PC-3 (cell line): ENCODE data around the gene AQP6.

Experiments
- CTCF ChIP-seq: fragments of 300-600 bp; sonication (generic); conservative IDR thresholded peaks from 2 replicates; pipeline ENCODE4 v1.5.1; 2017; ENCODE audit warnings: antibody characterized with exemption, low read depth, mild to moderate bottlenecking, low read length
- EZH2phosphoT487 ChIP-seq: fragments of 300-600 bp; sonication (generic); IDR thresholded peaks from 2 replicates; pipeline ENCODE4 v1.6.1; 2018; ENCODE audit warnings: mild to moderate bottlenecking, antibody characterized with exemption, low read length, borderline replicate concordance

- TF ChIP-seq EZH2phosphoT487 (no peak), CTCF (no peak)
These were observed 3.7 kb upstream of the AQP6 start for GRCh38 chr12:49969027-49969426.
